ENCODE results near the gene CHGA.

Gene CHGA

DNA sequence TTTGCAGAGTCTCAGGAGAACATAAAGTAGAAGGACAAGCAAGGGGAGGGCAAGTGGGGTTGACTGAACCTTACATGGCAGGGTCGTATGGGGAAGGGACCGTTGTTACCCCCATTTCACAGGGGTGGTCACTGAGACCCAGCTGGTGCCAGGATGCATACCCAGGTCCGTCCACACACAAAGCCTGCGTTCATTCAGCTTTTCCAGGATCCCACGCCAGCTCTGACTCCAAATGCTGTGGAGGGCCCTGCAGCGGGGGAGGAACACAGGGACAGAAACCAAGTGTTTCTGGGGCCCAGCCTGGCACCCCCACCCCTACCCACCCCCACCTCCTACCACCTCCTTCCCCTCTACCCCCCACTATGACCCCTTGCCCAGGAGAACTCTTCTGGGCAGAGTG, 16.5 kb upstream of the CHGA start:
- no peak for DNase-seq

DNA sequence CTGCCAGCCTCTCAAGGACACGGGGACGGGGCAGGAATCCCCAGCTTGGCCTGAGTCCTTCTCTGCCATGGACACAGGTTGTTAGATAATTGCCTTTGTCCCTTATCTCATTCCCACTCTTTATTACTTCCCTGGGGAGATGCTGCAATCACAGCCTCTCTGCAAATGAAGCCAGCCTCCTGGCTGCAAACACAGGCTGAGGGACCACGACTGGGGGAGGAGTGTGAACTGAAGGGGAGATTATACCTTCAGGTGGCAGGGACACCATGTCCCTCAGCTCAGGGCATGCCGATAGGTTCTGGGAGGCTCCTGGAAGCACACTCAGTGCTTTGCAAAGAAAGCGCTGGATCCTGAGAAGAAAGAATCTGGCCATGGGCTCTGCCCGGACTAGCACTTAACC, 16.1 kb upstream of the CHGA start:
- DNase-seq = peak; percentile 19

DNA sequence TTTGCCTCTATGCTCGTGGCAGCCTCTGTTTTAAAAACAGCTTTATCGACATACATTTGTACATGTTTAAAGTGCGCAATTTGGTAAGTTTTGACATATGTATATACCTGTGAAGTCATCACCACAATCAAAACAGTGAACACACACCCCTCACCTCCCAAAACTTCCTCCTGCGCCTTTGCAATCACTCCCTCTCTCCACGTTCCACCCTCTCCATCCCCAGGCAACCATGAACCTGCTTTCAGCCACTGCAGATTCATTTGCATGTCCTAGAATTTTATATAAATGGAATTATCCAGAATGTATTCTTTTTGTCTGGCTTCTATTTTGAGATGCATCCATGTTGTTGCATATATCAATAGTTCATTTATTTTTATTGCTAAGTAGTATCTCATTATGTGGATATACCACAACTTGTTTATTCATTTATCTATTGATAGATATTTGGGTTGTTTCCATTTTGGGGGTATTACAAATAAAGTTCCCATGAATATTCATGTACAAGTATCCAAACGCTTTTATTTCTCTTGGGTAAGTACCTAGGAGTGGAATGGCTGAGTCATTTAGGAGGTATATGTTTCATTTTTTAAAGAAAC, 15.5 kb upstream of the CHGA start:
- DNase-seq = no peak

DNA sequence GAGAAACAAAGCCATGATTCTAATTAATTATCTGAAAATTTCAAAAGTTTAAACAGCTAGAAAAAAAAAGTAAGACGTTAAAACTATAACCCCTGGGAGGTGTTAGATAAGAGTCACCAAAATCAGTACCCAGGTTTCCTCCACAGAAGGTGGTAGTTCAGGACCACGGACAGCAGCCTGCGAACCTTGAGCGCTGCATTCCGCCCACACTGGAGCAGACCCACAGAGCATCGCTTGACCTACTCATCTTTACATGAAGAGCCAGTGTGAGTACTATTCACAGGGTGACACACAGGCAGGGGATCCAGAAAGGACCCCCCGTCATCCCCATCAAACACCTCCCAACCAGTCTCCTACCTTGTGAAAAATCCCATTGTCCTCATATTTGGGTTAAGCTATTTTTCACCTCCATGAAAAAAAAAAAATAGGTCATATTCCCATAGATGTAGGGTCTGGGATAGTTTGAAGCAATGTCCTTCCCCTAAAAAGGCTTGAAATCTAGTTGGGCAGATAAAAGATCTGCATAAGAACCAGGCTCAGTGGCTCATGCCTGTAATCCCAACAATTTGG, 8.8 kb upstream of the CHGA start:
- DNase-seq = no peak

DNA sequence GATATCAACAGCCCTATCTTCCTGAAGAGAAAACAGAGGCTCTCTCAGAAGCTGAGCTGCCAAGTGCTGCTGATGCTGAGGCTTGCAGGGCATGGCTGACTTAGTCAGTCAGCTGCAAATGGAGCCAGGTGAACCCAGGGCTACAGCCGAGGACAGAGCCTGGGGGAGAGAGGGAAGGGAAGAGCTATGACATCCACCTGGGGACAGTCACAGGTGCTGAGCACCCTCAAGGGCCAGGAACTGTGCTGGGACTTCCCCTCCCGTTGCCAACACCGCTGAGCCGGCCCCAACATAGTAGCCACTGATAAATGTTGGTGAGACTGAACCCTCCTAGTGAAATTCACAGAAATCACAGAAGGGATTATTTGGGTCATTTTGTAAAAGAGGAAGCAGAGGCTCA, 6.7 kb upstream of the CHGA start:
- DNase-seq = no peak

DNA sequence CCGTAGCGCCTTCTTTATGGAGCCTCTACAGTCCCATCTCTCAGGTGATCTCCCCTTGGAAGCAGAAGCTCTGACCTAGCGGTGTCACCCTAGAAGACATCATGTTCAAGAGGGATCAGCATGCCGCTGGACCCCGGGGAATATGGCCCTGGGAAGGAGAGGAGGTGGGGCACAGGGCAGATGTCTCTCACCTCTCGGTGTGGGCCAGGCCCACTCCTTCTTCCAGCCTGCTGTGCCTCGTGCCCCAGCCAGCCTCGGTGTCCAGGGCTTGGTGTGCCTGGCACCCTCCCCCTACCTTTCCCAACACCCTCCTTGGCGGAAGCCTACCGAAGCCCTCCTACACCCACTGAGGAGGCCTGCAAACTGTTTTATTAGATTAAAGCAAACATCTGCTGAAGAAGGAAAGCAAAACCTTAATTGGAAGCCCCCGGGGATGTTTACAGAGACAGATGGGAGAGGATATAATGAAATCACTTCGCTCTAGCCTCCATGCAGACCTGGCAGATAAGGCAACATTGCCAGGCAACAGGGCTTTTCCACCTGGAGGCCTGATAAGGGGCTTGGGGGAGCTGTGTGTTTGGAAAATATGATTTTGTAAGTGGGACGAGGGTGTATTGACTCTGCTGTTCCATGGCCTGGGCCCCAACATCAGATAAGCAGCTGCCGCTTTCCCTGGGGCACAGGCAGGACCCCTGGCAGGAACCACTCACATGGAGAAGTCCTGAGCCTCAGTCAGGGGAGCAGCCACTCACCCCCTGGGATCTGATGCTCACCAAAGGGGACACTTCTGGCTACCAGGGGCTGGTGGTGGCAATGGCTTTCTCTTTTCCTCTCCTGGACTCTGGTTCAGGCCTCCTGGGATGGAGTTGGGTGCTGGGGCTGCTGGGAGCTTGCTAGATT, 5.7 kb upstream of the CHGA start:
- DNase-seq = peak; percentile 83

DNA sequence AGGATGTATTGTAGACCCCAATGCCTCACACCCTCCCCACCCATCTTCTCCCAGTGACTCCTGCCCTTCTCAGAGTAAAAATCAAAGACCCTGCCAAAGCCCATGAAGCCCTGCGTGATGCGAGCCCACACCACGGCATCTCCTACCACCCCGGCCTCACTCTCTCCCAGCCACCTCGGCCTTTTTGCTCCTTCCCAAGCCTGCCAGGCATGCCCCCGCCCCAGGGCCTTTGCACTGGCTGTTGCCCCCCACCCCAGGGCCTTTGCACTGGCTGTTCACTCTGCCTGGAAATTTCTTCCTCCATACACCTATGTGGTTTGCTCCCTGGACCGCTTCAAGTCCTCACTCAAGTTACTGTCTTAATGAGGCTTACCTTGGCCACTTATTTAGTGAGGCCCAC, 5.0 kb upstream of the CHGA start:
- no peak for DNase-seq

DNA sequence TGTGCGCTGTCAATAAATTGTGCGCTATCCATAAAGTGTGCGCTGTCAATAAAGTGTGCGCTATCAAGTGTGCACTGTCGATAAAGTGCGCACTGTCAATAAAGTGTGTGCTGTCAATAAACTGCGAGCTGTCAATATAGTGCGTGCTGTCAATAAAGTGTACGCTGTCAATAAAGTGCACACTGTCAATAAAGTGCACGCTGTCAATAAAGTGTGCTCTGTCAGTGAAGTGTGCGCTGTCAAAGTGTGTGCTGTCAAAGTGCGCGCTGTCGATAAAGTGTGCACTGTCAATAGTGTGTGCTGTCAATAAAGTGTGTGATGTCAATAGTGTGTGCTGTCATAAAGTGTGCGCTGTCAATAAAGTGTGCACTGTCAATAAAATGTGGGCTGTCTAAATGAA, 2.9 kb upstream of the CHGA start:
- no peak for DNase-seq

DNA sequence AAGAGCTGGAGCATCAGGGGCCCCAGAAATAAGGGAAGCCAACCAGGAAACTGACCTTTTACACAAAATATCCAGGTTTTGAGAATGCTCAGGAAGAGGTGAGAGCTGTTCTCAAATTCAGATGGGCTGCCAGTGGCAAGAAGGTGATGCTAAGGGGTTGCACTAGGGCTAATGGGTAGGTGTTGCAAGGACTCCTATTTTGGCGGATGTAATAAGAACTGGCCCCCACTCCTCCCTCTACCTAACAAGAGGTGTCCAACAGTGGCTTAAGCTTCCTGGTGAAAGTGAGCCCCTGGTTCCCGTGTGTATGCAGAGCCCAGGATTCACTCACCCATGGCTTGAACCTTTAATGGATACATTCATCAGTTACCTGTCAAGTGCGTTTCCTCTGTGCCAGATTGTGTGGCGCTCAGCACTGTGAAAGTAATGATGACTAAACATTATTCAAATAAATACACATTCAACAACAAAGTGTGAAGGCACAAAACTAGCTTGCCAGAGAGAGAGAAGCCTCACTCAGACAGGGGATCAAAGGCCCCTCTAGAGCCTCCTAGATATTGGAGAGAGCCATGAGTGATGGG, 705 bp upstream of the CHGA start:
- DNase-seq = peak; percentile 72

DNA sequence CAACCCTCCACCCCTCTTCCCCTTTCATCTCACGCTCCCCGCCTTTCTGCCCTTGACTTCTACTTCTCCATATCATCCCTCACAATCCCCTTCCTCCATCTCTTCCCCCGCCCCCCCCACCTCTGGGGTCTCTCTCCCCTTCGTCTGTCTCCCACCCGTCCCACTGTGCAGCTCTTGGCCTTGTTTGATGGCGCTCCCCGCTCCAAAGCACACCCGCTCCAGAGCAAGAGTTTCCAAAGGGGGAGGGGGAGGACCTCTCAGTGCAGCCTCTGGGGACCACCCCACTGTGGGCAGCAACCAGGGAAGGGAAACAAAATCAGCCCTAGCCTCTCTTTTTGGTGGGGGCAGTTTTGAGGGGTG, 774 bp downstream of the CHGA start:
- no peak for DNase-seq

DNA sequence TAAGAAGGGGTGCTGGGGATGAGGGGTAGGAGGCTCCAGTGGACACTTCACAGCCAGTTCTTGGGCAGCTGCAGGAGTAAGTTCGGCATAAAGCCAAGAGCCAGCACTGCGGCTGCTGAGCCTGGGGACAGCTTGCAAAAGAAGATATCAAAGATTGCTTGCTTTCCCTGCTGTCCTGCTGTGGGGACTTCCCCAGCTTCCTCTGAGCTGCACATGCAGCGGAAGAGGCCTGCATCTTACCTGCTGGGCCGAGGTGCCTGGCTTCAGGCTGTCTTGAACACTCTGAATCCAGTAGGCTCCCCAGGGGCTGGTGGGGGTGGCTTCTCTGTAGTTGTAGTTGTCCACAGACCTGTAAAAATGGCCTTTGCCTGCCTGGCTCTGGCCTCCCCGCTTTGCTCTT, 1.3 kb downstream of the CHGA start:
- peak; percentile 38 for DNase-seq

DNA sequence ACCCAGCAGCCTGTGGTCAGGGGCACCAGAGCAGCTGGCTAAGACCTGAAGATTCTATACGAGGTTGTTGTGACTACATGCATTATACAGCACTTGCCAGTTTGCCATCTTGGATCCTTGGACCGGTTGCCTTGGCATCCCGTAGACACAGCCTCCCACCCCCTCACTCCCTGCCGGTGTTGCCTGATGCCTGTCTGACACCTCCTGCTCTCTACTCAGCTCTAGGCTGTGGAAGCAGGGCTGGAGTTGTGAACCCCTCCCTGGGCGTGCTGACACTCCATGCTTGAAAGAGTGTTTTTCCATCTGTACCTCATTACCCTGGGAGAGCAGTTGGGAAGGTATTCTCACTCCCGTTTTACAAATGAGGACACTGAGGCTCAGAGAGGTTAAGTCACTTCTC, 2.5 kb downstream of the CHGA start:
- DNase-seq = no peak

DNA sequence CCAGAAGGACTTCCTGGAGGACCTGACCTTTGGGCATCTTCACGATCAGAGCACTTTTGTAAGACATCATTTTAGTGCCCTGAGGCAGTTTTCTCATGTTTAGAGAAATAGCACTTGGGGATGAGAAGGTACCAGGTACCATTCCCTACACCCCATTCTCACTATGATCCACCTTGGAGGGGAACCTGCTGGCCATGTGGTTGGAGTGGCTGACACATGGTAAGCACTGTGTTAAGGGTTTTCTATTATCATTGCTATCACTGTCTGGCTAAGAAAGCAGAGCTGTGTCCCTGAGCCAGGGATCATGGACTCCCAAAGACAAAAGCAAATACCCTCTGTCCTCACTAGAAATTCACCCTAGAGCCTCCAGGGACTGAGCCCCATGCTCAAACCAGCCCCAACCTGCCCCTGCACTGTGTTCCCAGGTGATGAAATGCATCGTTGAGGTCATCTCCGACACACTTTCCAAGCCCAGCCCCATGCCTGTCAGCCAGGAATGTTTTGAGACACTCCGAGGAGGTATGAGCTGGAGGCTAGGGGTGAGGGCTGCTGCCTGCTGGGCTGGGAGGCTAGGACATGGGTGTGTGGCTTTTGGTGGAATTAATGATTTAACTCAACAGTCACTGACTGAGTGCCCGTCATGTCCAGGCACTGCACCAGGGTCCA, 3.4 kb downstream of the CHGA start:
- DNase-seq = no peak

DNA sequence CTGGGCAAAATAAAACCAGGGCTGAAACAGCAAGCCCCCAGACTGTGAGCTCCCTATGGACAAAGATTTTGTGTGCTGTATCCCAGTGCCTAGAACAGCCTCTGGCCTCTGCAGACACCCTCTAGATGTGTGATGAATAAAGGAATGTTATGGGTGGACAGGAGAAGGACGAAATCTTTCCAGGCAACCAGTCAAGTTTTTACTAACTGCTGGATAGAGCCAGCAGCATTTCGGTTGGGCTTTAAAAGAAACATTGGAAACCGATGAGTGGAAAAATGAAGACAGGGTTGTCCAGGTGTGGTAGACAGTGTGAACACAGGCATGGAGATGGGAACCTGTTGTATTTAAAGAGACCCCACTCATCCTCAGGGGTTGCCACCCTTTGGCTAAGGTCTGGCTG, 4.0 kb downstream of the CHGA start:
- DNase-seq = no peak

DNA sequence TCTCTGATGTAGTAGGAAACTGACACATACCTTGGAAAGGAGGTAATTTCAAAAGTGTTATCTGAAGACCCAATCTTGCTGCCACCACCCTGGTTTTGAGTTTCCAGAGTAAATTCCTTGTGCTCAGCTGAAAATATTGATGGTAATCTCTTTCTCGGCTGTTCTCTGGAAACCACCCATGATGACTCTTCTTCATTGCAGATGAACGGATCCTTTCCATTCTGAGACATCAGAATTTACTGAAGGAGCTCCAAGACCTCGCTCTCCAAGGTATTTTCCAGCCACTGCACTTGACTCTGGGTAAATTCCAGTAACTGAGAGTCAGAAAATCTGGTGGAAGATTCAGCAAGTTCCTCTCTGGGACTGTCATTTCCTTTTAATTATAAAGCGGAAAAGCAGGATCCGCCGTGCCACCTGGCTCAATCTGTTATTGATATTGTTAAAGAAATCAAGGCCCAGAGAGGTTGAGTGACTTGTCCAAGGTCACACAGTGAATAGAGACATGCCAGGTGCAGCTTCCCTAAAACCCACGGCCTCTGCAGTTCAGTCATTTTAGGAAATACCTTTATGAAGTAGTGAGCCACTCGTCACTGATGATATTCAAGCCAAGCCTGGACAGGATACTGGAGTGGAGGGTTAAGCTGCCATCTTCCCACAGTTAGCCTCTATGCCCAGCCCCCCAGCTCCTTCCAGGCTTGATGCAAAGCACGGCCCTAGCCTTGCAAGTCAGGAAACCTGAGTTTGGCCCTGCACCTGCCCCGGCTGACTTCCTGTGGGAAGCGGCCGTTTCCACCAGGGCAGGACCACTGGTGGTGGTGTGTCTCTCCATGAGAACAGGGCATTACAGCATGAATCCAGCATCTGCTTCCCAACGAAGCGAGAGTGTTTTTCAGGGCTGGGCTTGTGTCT, 4.7 kb downstream of the CHGA start:
- DNase-seq = no peak

DNA sequence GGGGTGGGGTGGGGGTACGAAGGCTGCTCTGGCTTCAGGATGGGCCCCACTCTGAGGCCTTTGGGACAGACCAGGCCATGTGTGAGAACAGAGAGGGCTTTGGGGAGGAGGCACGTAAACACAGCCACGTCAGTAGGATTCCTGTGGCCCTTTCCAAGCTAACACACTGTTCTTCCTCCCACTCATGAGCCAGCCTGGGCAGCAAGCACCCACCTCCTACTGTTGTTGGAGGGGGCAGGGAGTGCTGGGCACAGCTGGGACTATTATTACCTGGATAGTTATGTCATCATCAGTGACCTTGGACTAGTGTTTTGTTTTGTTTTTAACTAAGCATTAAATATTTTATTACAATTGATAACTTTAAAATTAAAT, 5.3 kb downstream of the CHGA start:
- DNase-seq = no peak

DNA sequence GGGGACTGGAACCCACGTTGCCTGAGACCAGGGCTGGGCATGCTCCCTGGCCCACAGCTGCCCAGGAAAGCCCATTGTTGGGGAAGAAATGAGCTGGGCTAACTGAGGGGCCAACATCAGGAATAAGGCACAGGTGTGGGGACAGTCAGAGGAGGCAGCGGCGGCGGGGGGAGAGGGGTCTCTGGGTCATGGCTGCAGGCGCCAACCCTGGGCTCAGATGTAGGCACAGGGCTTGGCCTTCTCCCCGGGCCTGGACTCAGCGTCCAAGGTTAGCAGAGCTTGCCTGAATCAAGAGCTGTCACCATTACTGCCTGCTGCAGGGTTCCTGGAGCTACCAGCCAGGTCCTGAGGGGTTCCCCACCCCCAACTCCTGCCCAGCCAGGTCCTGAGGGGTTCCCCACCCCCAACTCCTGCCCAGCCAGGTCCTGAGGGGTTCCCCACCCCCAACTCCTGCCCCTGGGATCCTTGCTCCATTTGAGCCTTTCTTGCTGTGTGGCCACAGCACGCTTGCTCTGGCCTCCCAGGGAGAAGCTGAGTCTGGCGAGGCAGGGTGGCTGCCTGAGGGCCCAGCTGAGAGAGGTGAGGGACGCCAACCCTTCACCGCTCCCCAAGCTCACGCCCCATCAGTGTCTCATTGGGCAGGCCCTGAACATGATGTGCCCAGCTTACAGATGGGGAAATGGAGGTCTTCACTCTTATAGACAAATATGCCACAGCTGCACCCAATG, 6.2 kb downstream of the CHGA start:
- DNase-seq = no peak

DNA sequence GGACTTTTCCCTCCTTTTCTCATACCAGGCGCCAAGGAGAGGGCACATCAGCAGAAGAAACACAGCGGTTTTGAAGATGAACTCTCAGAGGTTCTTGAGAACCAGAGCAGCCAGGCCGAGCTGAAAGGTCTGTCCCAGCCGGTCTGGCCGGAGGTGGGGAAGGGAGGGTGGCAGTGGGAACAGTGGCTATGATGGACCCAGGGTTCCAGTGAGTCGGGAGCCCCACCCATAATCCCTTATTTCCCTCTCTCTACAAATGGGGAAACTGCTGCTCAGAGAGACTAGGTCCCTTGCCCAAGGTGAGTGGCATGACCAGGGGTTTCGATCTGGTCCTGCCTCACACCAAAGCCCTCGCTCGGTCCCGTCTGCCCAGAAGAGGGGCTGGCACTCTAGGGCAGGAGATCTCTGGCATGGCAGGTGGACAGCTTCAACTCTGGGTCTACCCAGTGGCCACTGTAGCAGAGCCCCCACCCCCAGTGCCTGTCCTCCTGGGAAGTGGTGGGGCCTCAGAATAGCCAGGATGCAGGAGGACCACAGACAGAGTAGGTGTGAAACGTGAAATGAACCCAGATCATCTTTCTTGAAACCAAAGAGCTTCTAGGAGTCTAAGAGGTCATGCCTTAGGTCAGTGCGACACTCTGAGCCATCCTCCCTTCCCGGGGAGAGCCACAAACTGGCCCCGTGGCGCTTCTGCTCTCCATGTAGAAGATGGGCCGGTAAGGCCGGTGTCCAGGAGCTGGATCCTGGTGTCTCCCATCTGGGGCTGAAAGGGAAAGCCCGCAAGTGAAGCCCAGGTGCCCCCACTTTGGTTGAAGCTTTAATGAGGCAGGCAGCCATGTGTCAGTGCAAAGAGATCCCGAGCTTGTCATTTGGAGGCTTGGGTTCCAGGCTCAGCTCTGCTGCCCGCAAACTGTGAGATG, 7.0 kb downstream of the CHGA start:
- no peak for DNase-seq

DNA sequence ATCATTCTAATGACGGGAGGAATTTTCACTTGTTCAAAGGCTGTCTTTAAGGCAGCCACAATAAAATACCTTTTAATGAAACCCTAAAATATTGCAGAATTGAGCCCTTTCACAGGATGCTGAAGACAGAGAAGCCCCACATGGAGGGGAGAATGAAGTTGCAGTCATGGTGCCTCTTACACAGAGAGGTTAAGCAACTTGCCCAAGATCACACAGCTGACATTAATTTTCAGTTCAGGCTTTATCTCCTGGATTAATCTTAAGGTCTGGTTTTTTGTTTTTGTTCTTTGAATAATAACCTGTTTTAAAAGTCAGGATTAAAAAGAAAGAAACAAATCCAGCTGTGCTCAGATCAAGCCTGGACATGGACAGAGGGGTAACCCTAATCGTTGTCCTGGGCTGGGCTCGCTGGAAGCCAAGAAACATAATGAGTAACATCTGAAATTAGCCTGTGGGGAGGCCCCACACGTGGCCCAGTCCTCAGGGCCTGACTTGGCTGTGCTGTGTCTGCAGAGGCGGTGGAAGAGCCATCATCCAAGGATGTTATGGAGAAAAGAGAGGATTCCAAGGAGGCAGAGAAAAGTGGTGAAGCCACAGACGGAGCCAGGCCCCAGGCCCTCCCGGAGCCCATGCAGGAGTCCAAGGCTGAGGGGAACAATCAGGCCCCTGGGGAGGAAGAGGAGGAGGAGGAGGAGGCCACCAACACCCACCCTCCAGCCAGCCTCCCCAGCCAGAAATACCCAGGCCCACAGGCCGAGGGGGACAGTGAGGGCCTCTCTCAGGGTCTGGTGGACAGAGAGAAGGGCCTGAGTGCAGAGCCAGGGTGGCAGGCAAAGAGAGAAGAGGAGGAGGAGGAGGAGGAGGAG, 8.0 kb downstream of the CHGA start:
- DNase-seq = no peak

Data from NCI-H1092 treated with DMSO at 0.1 percent for 48 hours (cell line).